IPS-18a (cell line): ENCODE measurements around the gene TAF1A.
A peak's percentile ranks its signal among the peaks of the same experiment; 100 is the strongest.

ENCODE experiments used
- H3K27ac ChIP-seq: one replicate; pipeline ENCODE4 v1.5.1; 2013; ENCODE audit warnings: low read length
- H3K27me3 ChIP-seq: one replicate; pipeline ENCODE4 v1.6.1; 2013; ENCODE audit warnings: mild to moderate bottlenecking, low read length; ENCODE audit not compliant: control insufficient read depth, insufficient read depth
- H3K36me3 ChIP-seq: one replicate; pipeline ENCODE4 v1.6.1; 2013; ENCODE audit warnings: low read depth, low read length; ENCODE audit not compliant: control insufficient read depth
- H3K4me1 ChIP-seq: one replicate; pipeline ENCODE4 v1.6.1; 2013; ENCODE audit warnings: low read depth, low read length; ENCODE audit not compliant: control insufficient read depth
- H3K4me3 ChIP-seq: one replicate; pipeline ENCODE4 v1.5.1; 2013; ENCODE audit warnings: low read length
- H3K9ac ChIP-seq: one replicate; pipeline ENCODE4 v1.6.1; 2013; ENCODE audit warnings: mild to moderate bottlenecking, low read length, moderate library complexity
- H3K9me3 ChIP-seq: one replicate; pipeline ENCODE4 v1.6.1; 2013; ENCODE audit warnings: low read depth, low read length; ENCODE audit not compliant: control insufficient read depth

The TAF1A gene

DNA sequence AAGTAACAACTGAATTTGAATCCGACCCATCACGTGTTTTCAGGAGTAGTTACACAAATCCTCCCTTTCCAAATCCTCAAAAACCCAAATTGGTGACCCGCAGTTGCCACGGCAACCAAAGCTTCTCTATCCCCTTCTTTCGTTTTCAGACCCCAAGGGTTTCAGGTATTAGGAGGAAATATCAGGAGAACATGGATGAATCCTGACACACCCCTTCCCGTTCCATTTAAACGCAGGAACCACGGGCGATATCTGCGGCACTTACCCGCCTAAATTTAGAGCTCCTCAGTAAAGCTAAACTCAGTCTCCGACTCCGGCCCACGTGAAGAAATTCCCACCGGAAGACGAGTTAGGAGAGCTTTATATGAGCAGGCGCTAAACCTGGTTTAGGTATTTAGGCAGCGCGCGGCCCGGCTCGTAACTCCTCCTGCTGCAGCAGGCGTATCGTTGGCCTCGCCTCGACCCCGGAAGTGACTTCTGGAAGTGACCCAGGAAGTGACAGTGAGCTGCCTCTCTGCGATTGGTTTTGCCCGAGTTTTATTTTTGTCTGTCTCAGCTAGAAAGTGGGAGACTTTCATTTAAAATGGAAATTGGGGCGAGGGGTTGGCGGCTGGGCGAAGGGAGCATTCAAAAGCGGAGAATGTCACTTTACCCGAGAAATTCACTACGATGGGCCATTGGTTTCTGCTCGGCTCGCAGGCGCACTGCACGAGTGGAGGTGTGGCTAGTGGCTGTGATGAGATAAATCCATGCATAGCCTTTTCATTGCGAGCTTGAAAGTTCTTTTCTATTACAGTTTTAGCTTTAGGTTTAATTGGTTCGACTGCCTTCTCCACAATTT, at the start of gene TAF1A:
Gene TAF1A (minus strand): TSS at position 472 of the 841 bp plus-strand sequence.
- Histone ChIP-seq H3K36me3 (peaks cover 15% of the 10 kb centered on the region), H3K4me1 (peaks cover 3% of the 10 kb centered on the region), H3K27ac (peak within 1 kb of the TSS; percentile 83), H3K9me3 (no peaks in the 10 kb centered on the region), H3K4me3 (peak within 1 kb of the TSS; percentile 91), H3K9ac (peak within 1 kb of the TSS; percentile 85), H3K27me3 (peaks cover 5% of the 10 kb centered on the region)

DNA sequence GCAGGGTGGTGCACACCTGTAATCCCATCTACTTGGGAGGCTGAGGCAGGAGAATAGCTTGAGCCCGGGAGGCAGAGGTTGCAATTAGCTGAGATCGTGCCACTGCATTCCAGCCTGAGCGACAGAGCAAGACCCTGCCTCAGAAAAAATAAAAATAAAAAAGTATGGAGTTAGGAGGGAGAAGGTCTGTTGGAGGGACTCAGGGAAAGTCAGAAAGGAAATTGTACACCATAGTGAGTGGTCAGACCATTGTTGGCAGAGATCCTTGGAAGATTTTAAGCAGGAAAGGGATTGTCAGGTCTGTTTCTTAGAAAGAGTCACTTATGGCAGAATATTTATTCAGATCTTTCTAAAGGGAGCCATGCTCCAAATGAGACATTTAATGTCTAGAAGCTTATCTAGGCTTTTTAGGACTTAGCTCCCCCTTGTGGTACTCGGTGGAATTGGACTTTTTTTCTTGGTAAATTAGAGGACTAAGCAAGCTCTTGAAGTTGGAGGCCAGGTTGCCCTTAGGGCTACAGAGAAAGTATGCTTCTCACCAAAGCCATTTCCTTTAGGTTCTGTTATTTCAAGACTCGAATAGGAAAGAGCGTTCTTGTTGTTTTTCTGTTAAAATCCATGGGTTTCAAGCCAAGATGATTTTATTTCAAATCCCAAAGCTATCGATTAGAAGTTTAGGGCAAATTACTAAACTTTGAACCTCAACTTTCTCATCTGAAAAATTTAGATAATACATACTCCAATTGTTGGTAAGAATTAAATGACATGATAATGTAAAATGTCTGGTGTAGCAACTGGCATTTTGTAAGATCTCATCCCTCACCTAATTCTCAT, 44.7 kb upstream of the TAF1A start:
- Histone ChIP-seq H3K4me3 (no peak overlapping the region), H3K27me3 (no peaks in the 10 kb centered on the region), H3K9me3 (no peaks in the 10 kb centered on the region), H3K36me3 (peaks cover 54% of the 10 kb centered on the region), H3K27ac (no peak overlapping the region), H3K9ac (no peak overlapping the region), H3K4me1 (no peaks in the 10 kb centered on the region)

DNA sequence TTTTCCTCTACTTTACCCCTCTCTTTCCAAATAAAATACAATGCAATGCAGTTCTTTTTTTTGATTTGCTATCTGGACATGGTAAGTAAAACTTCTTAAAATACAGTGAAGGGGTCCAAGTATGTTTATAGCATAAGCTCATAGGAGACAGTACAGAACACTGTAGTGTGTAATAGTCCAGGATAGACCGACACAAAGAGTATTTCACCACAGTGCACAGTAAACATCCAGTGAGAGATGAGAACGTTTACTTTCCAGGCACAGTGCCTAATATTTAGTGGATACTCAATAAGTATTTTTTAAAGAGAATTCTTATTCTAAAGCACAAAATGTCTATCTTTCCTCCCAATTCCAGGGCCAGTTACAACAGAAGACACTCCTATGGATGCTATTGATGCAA, 43.0 kb upstream of the TAF1A start:
- no peaks in the 10 kb centered on the region for H3K4me1 ChIP-seq
- no peaks in the 10 kb centered on the region for H3K9me3 ChIP-seq
- H3K4me3 ChIP-seq: no peak overlapping the region
- peaks cover 63% of the 10 kb centered on the region for H3K36me3 ChIP-seq
- no peak overlapping the region for H3K9ac ChIP-seq
- H3K27ac ChIP-seq: no peak overlapping the region
- no peaks in the 10 kb centered on the region for H3K27me3 ChIP-seq

DNA sequence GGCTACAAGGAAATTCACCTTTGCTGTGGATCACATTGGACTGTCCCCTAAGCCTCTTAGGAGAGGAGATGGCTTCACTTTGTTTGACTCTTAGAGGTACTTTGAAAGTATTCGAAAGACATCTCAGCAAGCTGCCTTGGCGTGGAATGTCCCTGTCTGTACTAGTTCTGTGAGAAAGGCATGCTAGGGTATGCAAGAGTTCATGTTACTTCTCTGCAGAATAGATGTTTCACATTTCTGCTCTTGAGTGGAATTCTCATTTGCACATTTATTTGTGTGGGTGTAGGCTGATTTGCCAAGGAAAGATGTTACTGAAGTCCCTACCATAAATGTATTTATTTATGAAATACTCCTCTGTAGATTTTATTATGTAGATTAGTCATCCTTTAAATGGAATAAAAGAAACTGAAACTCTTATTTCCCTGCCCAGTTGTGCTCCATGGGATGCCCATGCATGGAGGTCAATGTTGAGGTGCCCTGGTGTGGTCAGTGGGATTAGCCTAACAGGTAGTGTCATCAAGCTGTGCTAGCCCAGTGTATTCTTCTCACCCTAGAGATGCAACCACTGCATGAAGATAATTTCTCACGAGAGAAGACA, 42.0 kb upstream of the TAF1A start:
- Histone ChIP-seq H3K27ac (no peak overlapping the region), H3K9ac (no peak overlapping the region), H3K36me3 (peaks cover 68% of the 10 kb centered on the region), H3K4me3 (no peak overlapping the region), H3K4me1 (no peaks in the 10 kb centered on the region), H3K9me3 (no peaks in the 10 kb centered on the region), H3K27me3 (no peaks in the 10 kb centered on the region)

DNA sequence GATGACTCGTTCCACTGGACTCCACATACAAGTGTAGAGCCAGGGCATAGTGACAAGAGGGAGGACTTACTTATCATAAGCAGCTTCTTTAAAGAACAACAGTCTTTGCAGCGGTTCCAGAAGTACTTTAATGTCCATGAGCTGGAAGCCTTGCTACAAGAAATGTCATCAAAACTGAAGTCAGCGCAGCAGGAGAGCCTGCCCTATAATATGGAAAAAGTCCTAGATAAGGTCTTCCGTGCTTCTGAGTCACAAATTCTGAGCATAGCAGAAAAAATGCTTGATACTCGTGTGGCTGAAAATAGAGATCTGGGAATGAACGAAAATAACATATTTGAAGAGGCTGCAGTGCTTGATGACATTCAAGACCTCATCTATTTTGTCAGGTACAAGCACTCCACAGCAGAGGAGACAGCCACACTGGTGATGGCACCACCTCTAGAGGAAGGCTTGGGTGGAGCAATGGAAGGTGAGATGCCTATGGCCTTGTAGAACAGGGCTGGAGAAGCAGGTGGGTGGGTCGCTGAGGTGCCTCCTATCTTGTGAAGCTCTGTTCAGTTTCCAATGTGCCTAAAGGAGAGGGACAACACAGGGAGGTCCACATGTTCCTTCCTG, 40.3 kb upstream of the TAF1A start:
- no peaks in the 10 kb centered on the region for H3K27me3 ChIP-seq
- no peak overlapping the region for H3K27ac ChIP-seq
- H3K9me3 ChIP-seq: no peaks in the 10 kb centered on the region
- H3K36me3 ChIP-seq: peaks cover 64% of the 10 kb centered on the region
- no peak overlapping the region for H3K9ac ChIP-seq
- H3K4me3 ChIP-seq: no peak overlapping the region
- H3K4me1 ChIP-seq: no peaks in the 10 kb centered on the region

DNA sequence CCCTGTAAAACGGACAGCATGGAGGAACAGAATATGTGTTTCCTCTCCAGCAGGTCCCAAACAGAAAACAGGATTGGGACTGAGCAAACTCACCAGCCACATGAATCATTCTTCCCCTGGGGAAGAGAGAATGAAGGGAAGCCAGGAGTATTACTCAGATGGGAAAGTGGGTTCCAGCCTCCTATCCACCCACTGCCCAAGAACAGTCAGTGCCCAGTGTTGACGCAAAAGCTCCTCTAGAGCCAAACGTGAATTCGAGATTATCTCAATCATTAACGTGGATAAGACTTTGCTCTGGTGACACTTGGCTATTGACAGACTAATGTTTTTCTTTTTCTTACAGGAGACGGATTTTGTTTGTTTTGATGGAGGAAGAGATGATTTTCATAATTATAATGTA, 37.5 kb upstream of the TAF1A start:
- Histone ChIP-seq H3K9me3 (no peaks in the 10 kb centered on the region), H3K27me3 (no peaks in the 10 kb centered on the region), H3K4me3 (no peak overlapping the region), H3K9ac (no peak overlapping the region), H3K4me1 (no peaks in the 10 kb centered on the region), H3K36me3 (peaks cover 56% of the 10 kb centered on the region), H3K27ac (no peak overlapping the region)

DNA sequence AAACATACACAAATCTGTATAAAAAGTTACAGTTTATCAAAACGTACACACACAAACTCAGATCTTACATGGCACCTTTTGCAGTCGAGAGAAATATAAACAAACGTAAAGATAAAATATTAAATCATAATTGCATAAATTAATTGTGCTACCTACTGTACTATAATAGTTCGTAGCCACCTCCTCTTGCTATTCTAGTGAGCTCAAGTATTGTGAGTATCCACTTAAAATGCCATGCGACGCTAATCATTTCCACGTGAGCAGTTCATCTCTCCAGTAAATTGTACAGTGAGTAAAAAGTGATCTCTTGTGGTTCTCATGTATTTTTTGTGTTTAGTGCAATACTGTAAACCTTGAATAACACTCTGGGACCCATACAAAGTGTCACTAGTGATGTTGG, 34.5 kb upstream of the TAF1A start:
- Histone ChIP-seq H3K9me3 (no peaks in the 10 kb centered on the region), H3K9ac (no peak overlapping the region), H3K4me1 (no peaks in the 10 kb centered on the region), H3K4me3 (no peak overlapping the region), H3K27me3 (no peaks in the 10 kb centered on the region), H3K36me3 (peaks cover 42% of the 10 kb centered on the region), H3K27ac (no peak overlapping the region)

DNA sequence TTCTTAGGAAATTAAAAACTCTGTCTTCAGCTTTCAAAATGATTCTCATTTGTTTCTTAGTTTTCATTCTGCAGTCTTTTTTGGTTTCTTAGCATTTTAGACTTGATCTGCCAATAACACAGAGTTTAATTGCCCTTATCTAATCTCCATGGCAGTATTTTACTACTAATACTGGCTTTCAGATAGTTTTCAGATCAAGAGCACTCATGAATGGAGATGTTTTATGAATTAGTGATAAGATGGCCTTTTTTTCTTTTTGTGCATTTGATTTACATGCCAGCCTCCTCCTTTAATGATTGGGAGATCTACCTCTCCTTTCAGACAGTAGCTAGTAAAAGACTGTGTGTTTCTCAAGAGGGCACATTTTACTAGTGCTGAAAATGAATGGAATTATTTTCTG, 33.7 kb upstream of the TAF1A start:
- Histone ChIP-seq H3K9ac (no peak overlapping the region), H3K4me1 (no peaks in the 10 kb centered on the region), H3K27ac (no peak overlapping the region), H3K36me3 (peaks cover 34% of the 10 kb centered on the region), H3K27me3 (no peaks in the 10 kb centered on the region), H3K4me3 (no peak overlapping the region), H3K9me3 (no peaks in the 10 kb centered on the region)

DNA sequence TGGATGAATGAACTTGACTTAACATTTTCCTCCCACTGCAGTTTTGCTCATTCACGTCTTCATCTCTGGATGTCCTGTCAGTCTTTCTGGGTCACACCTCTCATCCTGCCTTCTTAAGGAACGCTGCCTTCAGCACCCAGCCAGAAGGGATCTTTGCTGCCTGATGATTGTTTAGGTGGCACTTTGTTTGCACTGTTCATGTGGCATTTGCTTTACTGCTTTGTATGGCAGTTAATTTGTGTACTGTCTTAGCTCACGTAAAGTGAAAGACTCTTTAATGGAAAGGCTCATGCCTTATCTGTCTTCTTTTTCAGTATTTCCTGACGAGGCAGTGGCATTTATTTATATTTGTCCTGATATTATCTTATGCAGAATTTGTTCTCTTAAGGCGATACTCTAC, 33.0 kb upstream of the TAF1A start:
- no peak overlapping the region for H3K9ac ChIP-seq
- no peak overlapping the region for H3K27ac ChIP-seq
- H3K9me3 ChIP-seq: no peaks in the 10 kb centered on the region
- H3K4me3 ChIP-seq: no peak overlapping the region
- H3K27me3 ChIP-seq: no peaks in the 10 kb centered on the region
- no peaks in the 10 kb centered on the region for H3K4me1 ChIP-seq
- peaks cover 28% of the 10 kb centered on the region for H3K36me3 ChIP-seq

DNA sequence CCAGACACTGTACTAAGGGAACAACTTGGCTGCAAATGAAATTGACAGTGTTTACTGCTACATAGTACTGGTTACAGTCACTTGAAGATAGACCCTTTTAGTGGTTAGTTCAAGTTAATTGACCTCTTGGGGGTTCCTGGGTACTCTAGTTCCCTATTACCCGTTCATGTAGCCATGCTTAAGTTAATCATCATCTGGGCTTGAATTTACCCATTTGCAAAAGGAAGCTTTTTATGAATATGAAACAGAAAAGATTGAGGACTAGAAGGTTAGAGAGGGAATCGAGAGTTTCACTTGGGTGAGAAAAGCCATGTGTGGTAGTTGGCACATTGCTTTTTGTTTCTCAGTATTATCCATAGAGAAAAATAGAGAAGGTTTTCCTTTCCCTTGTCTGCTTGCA, 30.8 kb upstream of the TAF1A start:
- peaks cover 9% of the 10 kb centered on the region for H3K27me3 ChIP-seq
- H3K27ac ChIP-seq: no peak overlapping the region

DNA sequence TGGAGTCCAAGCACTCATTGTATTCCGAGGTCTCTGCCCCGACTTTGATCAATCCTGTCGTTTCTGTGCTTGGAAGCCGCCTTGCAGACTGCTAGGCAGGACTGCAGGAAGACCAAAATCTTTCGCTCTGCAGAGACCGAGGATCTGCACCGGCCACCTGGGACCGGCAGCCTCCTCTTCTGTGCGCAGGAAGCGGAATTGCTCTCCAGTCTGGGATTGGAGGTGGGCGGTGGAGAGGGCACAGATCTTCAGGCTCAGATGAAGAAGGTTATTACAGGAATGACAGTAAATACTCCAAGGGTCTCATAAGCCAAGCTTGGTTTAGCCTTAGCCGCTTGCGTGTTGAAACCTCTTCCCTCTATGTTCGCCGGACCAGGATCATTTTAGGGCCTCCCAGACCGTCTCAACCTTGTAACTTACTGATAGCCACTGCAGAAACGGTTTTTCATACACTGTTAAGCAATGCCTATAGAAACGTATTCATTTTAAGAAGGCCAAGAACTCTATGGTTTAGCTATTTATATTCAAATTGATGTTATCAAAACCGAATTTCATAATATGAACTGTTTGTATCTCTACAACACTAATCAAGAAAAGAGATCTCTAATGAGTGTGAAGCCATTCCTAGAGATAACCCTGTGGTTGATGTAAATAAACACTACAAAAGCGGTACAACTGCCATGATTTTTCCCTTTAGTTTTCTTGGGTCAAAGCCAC, 29.3 kb upstream of the TAF1A start:
- H3K36me3 ChIP-seq: peaks cover 10% of the 10 kb centered on the region
- peak overlapping the region; percentile 76 for H3K4me3 ChIP-seq
- H3K4me1 ChIP-seq: no peaks in the 10 kb centered on the region
- peaks cover 10% of the 10 kb centered on the region for H3K27me3 ChIP-seq
- H3K9ac ChIP-seq: peak overlapping the region; percentile 69
- H3K27ac ChIP-seq: no peak overlapping the region
- no peaks in the 10 kb centered on the region for H3K9me3 ChIP-seq

More for the DNA sequence above, 30.8 kb upstream of the TAF1A start:
- H3K36me3 ChIP-seq: peaks cover 10% of the 10 kb centered on the region
- H3K9ac ChIP-seq: no peak overlapping the region
- H3K9me3 ChIP-seq: no peaks in the 10 kb centered on the region
- H3K4me1 ChIP-seq: no peaks in the 10 kb centered on the region
- no peak overlapping the region for H3K4me3 ChIP-seq
